Vagina (tissue), 2 donors: ENCODE measurements around the gene NPTXR. TPM values are rescaled to one million over a fixed set of nuclear protein-coding genes. Genes with fewer than 3 reads are reported as not detected.

Source experiments
- DNase-seq, 2 donors: peaks; one replicate each; pipeline ENCODE4 v3.0.0-alpha.2; 2017; ENCODE audit errors: extremely low spot score in 2 of 2
- H3K27ac ChIP-seq: fragments of 200-600 bp; sonication (generic); one replicate; pipeline ENCODE4 v1.5.1; 2019
- H3K27me3 ChIP-seq: fragments of 200-600 bp; sonication (generic); one replicate; pipeline ENCODE4 v1.5.1; 2019
- H3K36me3 ChIP-seq, 2 donors: fragments of 200-600 bp; sonication (generic); one replicate each; pipeline ENCODE4 v1.5.1; 2017 to 2019
- H3K4me1 ChIP-seq: fragments of 200-600 bp; sonication (generic); one replicate; pipeline ENCODE4 v1.5.1; 2019
- H3K4me3 ChIP-seq, 2 donors: fragments of 200-600 bp; sonication (generic); 1 replicate in 1 of 2; 2 replicates in 1 of 2; pipeline ENCODE4 v1.5.1; 2016 to 2019
- H3K9me3 ChIP-seq: fragments of 200-600 bp; sonication (generic); one replicate; pipeline ENCODE4 v1.5.1; 2019
- CTCF ChIP-seq, 3 experiments: fragments of 450-650 bp in 2 of 3; fragments of 200-600 bp in 1 of 3; sonication (generic) in 1 of 3; IDR thresholded peaks; one replicate each; pipeline ENCODE4 v1.5.1; 2017 to 2019; ENCODE audit warnings: antibody characterized with exemption in 3 of 3, mild to moderate bottlenecking in 2 of 3, moderate library complexity in 2 of 3
- POLR2A ChIP-seq, 2 donors: fragments of 450-650 bp; IDR thresholded peaks; one replicate each; pipeline ENCODE4 v1.6.1; 2017; ENCODE audit warnings: antibody characterized with exemption in 2 of 2, mild to moderate bottlenecking in 2 of 2, moderate library complexity in 2 of 2
- POLR2AphosphoS5 ChIP-seq, 2 donors: sonication (generic); formaldehyde crosslinking; IDR thresholded peaks; one replicate each; pipeline ENCODE4 v1.9.0; 2017; ENCODE audit warnings: antibody characterized with exemption in 2 of 2, mild to moderate bottlenecking in 2 of 2, low read depth in 1 of 2; ENCODE audit not compliant: insufficient read depth in 1 of 2
- intact Hi-C: fragments of 100-400 bp; cut with DNase I; formaldehyde crosslinking; loops from one replicate; pipeline ENCODE4 v1.15.1; 2023
- total RNA-seq: library from RNA; depleted of rRNA; stranded (reverse); fragments of >200 nt; gene quantifications from one replicate; pipeline ENCODE4 v1.2.3, GENCODE V29; 2016

Gene NPTXR
- total RNA-seq, 1 donor from 2014 or later, result 9.3 TPM

GRCh38 chr22:38874529-38875222, 30.8 kb upstream of the NPTXR start:
- Histone ChIP-seq H3K4me3 (no peak overlapping the region), H3K27me3 (no peaks in the 10 kb centered on the region), H3K4me1 (peaks cover 29% of the 10 kb centered on the region), H3K9me3 (no peaks in the 10 kb centered on the region), H3K27ac (no peak overlapping the region), H3K36me3 (no peaks in the 10 kb centered on the region)
- intact Hi-C loops, result no loop called here
- no peak for DNase-seq
- no peak for TF ChIP-seq POLR2AphosphoS5 (IDR thresholded peaks at IDR 0.05; ENCODE audit: insufficient read depth in 1 of 2, low read depth in 1 of 2)

- TF ChIP-seq CTCF (IDR thresholded peaks at IDR 0.05) (no peak), POLR2AphosphoS5 (IDR thresholded peaks at IDR 0.05; ENCODE audit: insufficient read depth in 1 of 2, low read depth in 1 of 2) (peak in 1 of 2 donors; percentile 11), POLR2A (IDR thresholded peaks at IDR 0.05) (no peak)
- intact Hi-C loops, result no loop called here
- DNase-seq, result peak in 1 of 2 donors; percentile 89
- Histone ChIP-seq H3K4me3 (peak overlapping the region; percentile 79 to 80), H3K4me1 (peaks cover 38% of the 10 kb centered on the region), H3K9me3 (no peaks in the 10 kb centered on the region), H3K36me3 (no peaks in the 10 kb centered on the region), H3K27ac (peak overlapping the region; percentile 97), H3K27me3 (no peaks in the 10 kb centered on the region)
These were observed 29.9 kb upstream of the NPTXR start for GRCh38 chr22:38873469-38874411.

GRCh38 chr22:38872831-38873248, 29.0 kb upstream of the NPTXR start:
- TF ChIP-seq CTCF (IDR thresholded peaks at IDR 0.05) (no peak), POLR2AphosphoS5 (IDR thresholded peaks at IDR 0.05; ENCODE audit: insufficient read depth in 1 of 2, low read depth in 1 of 2) (peak in 1 of 2 donors; percentile 70), POLR2A (IDR thresholded peaks at IDR 0.05) (peak in 1 of 2 donors; percentile 9)
- peak in 1 of 2 donors; percentile 86 for DNase-seq
- Histone ChIP-seq H3K36me3 (peaks cover 0 to 5% of the 10 kb centered on the region in 2 donors), H3K4me3 (peak overlapping the region; percentile 79 to 80), H3K4me1 (peaks cover 47% of the 10 kb centered on the region), H3K27ac (peak overlapping the region; percentile 97), H3K27me3 (no peaks in the 10 kb centered on the region), H3K9me3 (no peaks in the 10 kb centered on the region)
- intact Hi-C loops, result no loop called here

GRCh38 chr22:38872172-38872830, 28.5 kb upstream of the NPTXR start, which contains the start of gene CBX6:
Gene CBX6, minus strand, starts transcription at chr22:38872216. Its CDS starts 26 bp downstream, at chr22:38872190.
- intact Hi-C loops, result no loop called here
- H3K27me3 ChIP-seq, result no peaks in the 10 kb centered on the region
- no peaks in the 10 kb centered on the region for H3K9me3 ChIP-seq
- H3K4me3 ChIP-seq, result peak within 1 kb of the TSS; percentile 79 to 80
- H3K36me3 ChIP-seq, result peaks cover 0 to 7% of the 10 kb centered on the region in 2 donors
- no peak for TF ChIP-seq POLR2A (IDR thresholded peaks at IDR 0.05)
- TF ChIP-seq POLR2AphosphoS5 (IDR thresholded peaks at IDR 0.05; ENCODE audit: insufficient read depth in 1 of 2, low read depth in 1 of 2), result peak in 1 of 2 donors; percentile 80
- no peak for TF ChIP-seq CTCF (IDR thresholded peaks at IDR 0.05)
- peak within 1 kb of the TSS; percentile 97 for H3K27ac ChIP-seq
- peak; percentile 89 to 91 for DNase-seq
- peaks cover 52% of the 10 kb centered on the region for H3K4me1 ChIP-seq
